ENCODE results near the gene POPDC3. TPM values are rescaled to one million over a fixed set of nuclear protein-coding genes. Genes with fewer than 3 reads are reported as not detected.

POPDC3 gene
- total RNA-seq, 1 donor from 2014 or later: 9.1 TPM

- no peaks in the 10 kb centered on the region for H3K36me3 Mint-ChIP-seq (ENCODE audit: low read depth, unreplicated experiment)
- no peaks in the 10 kb centered on the region for H4K20me1 ChIP-seq (ENCODE audit: insufficient read depth, low read length)
- H3K4me1 Mint-ChIP-seq (ENCODE audit: low read depth, unreplicated experiment): peaks cover 22% of the 10 kb centered on the region
- no peaks in the 10 kb centered on the region for H3K36me3 ChIP-seq (ENCODE audit: insufficient read depth, low read length)
- peak; percentile 81 for FAIRE-seq
- H3K9ac ChIP-seq (ENCODE audit: low read length): peak overlapping the region; percentile 20
- TF ChIP-seq EZH2 (IDR thresholded peaks at IDR 0.05; ENCODE audit: insufficient read depth, low read length): no peak
- TF ChIP-seq CTCF (IDR thresholded peaks at IDR 0.05; ENCODE audit: insufficient read depth, low read depth, low read length): no peak
- no peaks in the 10 kb centered on the region for H3K9me3 Mint-ChIP-seq (ENCODE audit: unreplicated experiment)
- H3K4me3 ChIP-seq (ENCODE audit: insufficient read depth, low read depth, low read length): peak overlapping the region; percentile 0
- no peaks in the 10 kb centered on the region for H3K27me3 Mint-ChIP-seq (ENCODE audit: low read depth, unreplicated experiment)
- peak overlapping the region; percentile 49 for H3K27ac ChIP-seq (ENCODE audit: low read depth, low read length)
- H3K9me3 ChIP-seq (ENCODE audit: insufficient read depth, low read depth, low read length): no peaks in the 10 kb centered on the region
- H3K79me2 ChIP-seq (ENCODE audit: insufficient read depth, low read length): no peaks in the 10 kb centered on the region
- peak; percentile 89 for DNase-seq (ENCODE audit: low read depth)
- H2AFZ ChIP-seq (ENCODE audit: low read depth, low read length): peak overlapping the region; percentile 26
- peaks cover 20% of the 10 kb centered on the region for H3K4me1 ChIP-seq (ENCODE audit: insufficient read depth, low read length)
- peak overlapping the region; percentile 96 for H3K27ac Mint-ChIP-seq (ENCODE audit: unreplicated experiment)
- no peak overlapping the region for H3K4me3 Mint-ChIP-seq (ENCODE audit: unreplicated experiment)
- peak overlapping the region; percentile 58 for H3K4me2 ChIP-seq (ENCODE audit: low read length)
- H3K27me3 ChIP-seq (ENCODE audit: insufficient read depth, low read length): no peaks in the 10 kb centered on the region
Measured at GRCh38 chr6:105209950-105210706, 30.3 kb upstream of the POPDC3 start.

GRCh38 chr6:105207524-105208269 is 27.9 kb upstream of the POPDC3 start:
- no peaks in the 10 kb centered on the region for H3K79me2 ChIP-seq (ENCODE audit: insufficient read depth, low read length)
- H3K9me3 ChIP-seq (ENCODE audit: insufficient read depth, low read depth, low read length): no peaks in the 10 kb centered on the region
- H3K27me3 ChIP-seq (ENCODE audit: insufficient read depth, low read length): no peaks in the 10 kb centered on the region
- Mint-ChIP-seq H3K9me3 (ENCODE audit: unreplicated experiment) (no peaks in the 10 kb centered on the region), H3K4me1 (ENCODE audit: low read depth, unreplicated experiment) (peaks cover 32% of the 10 kb centered on the region), H3K36me3 (ENCODE audit: low read depth, unreplicated experiment) (no peaks in the 10 kb centered on the region), H3K27me3 (ENCODE audit: low read depth, unreplicated experiment) (no peaks in the 10 kb centered on the region), H3K27ac (ENCODE audit: unreplicated experiment) (no peak overlapping the region), H3K4me3 (ENCODE audit: unreplicated experiment) (no peak overlapping the region)
- peaks cover 20% of the 10 kb centered on the region for H3K4me1 ChIP-seq (ENCODE audit: insufficient read depth, low read length)
- no peak overlapping the region for H3K9ac ChIP-seq (ENCODE audit: low read length)
- no peak overlapping the region for H3K27ac ChIP-seq (ENCODE audit: low read depth, low read length)
- H4K20me1 ChIP-seq (ENCODE audit: insufficient read depth, low read length): no peaks in the 10 kb centered on the region
- no peak overlapping the region for H3K4me2 ChIP-seq (ENCODE audit: low read length)
- DNase-seq (ENCODE audit: low read depth): peak; percentile 68
- H3K36me3 ChIP-seq (ENCODE audit: insufficient read depth, low read length): no peaks in the 10 kb centered on the region
- TF ChIP-seq EZH2 (IDR thresholded peaks at IDR 0.05; ENCODE audit: insufficient read depth, low read length) (no peak), CTCF (IDR thresholded peaks at IDR 0.05; ENCODE audit: insufficient read depth, low read depth, low read length) (no peak)
- no peak for FAIRE-seq
- no peak overlapping the region for H3K4me3 ChIP-seq (ENCODE audit: insufficient read depth, low read depth, low read length)
- no peak overlapping the region for H2AFZ ChIP-seq (ENCODE audit: low read depth, low read length)
